ENCODE measurements around the gene SMAD1. TPM values are rescaled to one million over a fixed set of nuclear protein-coding genes. Genes with fewer than 3 reads are reported as not detected.

Gene SMAD1
- total RNA-seq, 2 experiments from 2014 or later = 9.7 to 11.5 TPM

DNA sequence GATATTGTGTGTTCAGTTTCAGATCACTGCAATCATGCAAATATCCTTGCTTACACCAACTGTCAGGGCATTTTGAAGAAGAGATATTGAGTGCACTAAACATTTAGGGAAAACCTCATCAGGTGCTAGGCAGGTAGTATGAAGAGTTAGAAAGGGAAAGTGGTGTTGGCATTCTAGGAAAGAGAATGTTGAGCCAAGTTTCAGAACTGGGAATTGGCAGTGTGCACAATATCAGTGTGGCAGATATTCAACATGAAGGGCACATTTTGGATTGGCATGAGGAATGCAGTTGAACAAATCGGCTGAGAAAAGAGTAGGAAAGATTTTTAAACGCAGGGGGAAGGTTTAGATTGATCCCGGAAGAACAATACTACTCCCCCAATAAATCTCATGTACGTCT is 43.4 kb upstream of the SMAD1 start:
- intact Hi-C loops (cut with DNase I, micrococcal nuclease) = no loop called here
- no peak overlapping the region for H3K4me3 ChIP-seq (ENCODE audit: low read length)
- Mint-ChIP-seq H3K9me3 (peaks cover 13% of the 10 kb centered on the region), H3K27ac (no peak overlapping the region), H3K36me3 (ENCODE audit: low read depth) (no peaks in the 10 kb centered on the region), H3K4me3 (no peak overlapping the region), H3K27me3 (peaks cover 57% of the 10 kb centered on the region), H3K4me1 (ENCODE audit: low read depth) (no peaks in the 10 kb centered on the region)
- peaks cover 0 to 4% of the 10 kb centered on the region in 2 experiments for H3K9me3 ChIP-seq (ENCODE audit: control insufficient read depth in 1 of 2, insufficient read depth in 1 of 2, low read length in 2 of 2)
- TF ChIP-seq, protein P1, sequence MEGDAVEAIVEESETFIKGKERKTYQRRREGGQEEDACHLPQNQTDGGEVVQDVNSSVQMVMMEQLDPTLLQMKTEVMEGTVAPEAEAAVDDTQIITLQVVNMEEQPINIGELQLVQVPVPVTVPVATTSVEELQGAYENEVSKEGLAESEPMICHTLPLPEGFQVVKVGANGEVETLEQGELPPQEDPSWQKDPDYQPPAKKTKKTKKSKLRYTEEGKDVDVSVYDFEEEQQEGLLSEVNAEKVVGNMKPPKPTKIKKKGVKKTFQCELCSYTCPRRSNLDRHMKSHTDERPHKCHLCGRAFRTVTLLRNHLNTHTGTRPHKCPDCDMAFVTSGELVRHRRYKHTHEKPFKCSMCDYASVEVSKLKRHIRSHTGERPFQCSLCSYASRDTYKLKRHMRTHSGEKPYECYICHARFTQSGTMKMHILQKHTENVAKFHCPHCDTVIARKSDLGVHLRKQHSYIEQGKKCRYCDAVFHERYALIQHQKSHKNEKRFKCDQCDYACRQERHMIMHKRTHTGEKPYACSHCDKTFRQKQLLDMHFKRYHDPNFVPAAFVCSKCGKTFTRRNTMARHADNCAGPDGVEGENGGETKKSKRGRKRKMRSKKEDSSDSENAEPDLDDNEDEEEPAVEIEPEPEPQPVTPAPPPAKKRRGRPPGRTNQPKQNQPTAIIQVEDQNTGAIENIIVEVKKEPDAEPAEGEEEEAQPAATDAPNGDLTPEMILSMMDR (IDR thresholded peaks at IDR 0.05) = no peak
- H3K27ac ChIP-seq (ENCODE audit: low read depth in 1 of 2, low read length in 2 of 2) = no peak overlapping the region
- DNase-seq (no peak), ATAC-seq (ENCODE audit: poor library complexity) (no peak)
- no peaks in the 10 kb centered on the region for H3K36me3 ChIP-seq (ENCODE audit: insufficient read depth, low read length)
- CTCF ChIA-PET = no interaction called here
- H3K4me1 ChIP-seq (ENCODE audit: insufficient read depth, low read length) = no peaks in the 10 kb centered on the region
- POLR2A ChIA-PET = no interaction called here
- H3K27me3 ChIP-seq (ENCODE audit: control insufficient read depth in 1 of 2, insufficient read depth in 2 of 2, low read length in 2 of 2) = peaks cover 0 to 5% of the 10 kb centered on the region in 2 experiments

DNA sequence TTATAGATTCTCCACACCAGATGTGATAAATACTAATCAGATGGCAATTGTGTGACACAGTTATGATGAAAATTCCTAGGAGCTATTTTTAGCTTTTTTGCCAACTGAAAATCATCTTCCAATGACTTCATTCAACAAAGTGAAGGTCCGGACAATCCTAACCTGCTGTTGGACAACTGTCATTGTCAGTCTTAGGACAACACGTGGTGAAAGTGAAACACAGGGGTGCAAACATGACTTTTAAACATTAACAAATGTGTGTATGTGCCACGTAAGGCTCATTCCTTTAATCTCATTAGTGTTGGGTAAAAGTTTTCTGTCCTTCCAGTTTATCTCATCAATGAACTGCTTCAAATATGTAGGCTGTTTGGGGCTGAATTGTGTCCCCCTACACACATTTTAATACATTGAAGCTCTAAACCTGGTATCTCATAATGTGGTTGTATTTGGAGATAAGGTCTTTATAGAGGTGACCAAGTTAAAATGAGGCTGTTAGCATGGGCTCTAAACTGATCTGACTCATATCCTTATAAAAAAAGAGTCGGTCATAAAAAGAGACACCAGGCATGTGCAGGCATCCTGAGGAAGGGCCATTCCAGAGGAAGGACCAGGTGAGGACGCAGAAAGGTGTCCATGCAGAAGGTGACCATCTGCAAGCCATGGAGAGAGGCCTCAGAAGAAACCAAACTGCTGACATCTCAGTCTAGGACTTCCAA is 41.2 kb upstream of the SMAD1 start:
- no peaks in the 10 kb centered on the region for H3K36me3 ChIP-seq (ENCODE audit: insufficient read depth, low read length)
- peaks cover 46% of the 10 kb centered on the region for H3K27me3 Mint-ChIP-seq
- ATAC-seq (ENCODE audit: poor library complexity) = no peak
- ChIA-PET CTCF (no interaction called here), POLR2A (no interaction called here)
- H3K27me3 ChIP-seq (ENCODE audit: control insufficient read depth in 1 of 2, insufficient read depth in 2 of 2, low read length in 2 of 2) = peaks cover 0 to 5% of the 10 kb centered on the region in 2 experiments
- H3K9me3 ChIP-seq (ENCODE audit: control insufficient read depth in 1 of 2, insufficient read depth in 1 of 2, low read length in 2 of 2) = peaks cover 0 to 4% of the 10 kb centered on the region in 2 experiments
- H3K27ac Mint-ChIP-seq = no peak overlapping the region
- TF ChIP-seq, protein P1 (IDR thresholded peaks at IDR 0.05) = no peak
- no peak overlapping the region for H3K4me3 Mint-ChIP-seq
- H3K36me3 Mint-ChIP-seq (ENCODE audit: low read depth) = no peaks in the 10 kb centered on the region
- H3K9me3 Mint-ChIP-seq = no peaks in the 10 kb centered on the region
- no peaks in the 10 kb centered on the region for H3K4me1 Mint-ChIP-seq (ENCODE audit: low read depth)
- intact Hi-C loops (cut with DNase I, micrococcal nuclease) = no loop called here
- no peak for DNase-seq
- no peak overlapping the region for H3K4me3 ChIP-seq (ENCODE audit: low read length)
- no peaks in the 10 kb centered on the region for H3K4me1 ChIP-seq (ENCODE audit: insufficient read depth, low read length)
- no peak overlapping the region for H3K27ac ChIP-seq (ENCODE audit: low read depth in 1 of 2, low read length in 2 of 2)

DNA sequence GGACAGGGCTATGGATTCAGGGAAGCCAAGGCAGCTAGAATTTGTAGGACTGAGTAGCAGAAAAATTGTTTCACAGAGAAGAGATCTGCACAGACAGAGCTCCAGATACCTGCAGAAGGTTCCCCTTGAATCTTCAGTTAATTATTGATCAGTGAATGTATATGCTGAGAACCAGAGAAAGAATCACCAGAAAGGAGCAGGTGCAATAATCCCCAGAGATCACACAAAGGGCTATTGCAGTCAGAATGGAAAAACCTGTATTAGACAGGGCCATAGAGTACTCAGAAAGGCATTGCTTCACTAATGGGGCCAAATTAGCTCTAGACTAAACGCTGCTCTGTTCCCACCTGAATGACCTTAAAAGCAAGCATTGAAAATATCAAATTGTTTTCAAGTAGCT is 35.5 kb upstream of the SMAD1 start:
- TF ChIP-seq, protein P1 (IDR thresholded peaks at IDR 0.05) = no peak
- Mint-ChIP-seq H3K4me1 (ENCODE audit: low read depth) (no peaks in the 10 kb centered on the region), H3K9me3 (no peaks in the 10 kb centered on the region), H3K27ac (no peak overlapping the region), H3K36me3 (ENCODE audit: low read depth) (no peaks in the 10 kb centered on the region), H3K27me3 (peaks cover 16% of the 10 kb centered on the region), H3K4me3 (no peak overlapping the region)
- Histone ChIP-seq H3K4me1 (ENCODE audit: insufficient read depth, low read length) (no peaks in the 10 kb centered on the region), H3K4me3 (ENCODE audit: low read length) (no peak overlapping the region), H3K27me3 (ENCODE audit: control insufficient read depth in 1 of 2, insufficient read depth in 2 of 2, low read length in 2 of 2) (no peaks in the 10 kb centered on the region), H3K36me3 (ENCODE audit: insufficient read depth, low read length) (no peaks in the 10 kb centered on the region), H3K9me3 (ENCODE audit: control insufficient read depth in 1 of 2, insufficient read depth in 1 of 2, low read length in 2 of 2) (peaks cover 0 to 4% of the 10 kb centered on the region in 2 experiments), H3K27ac (ENCODE audit: low read depth in 1 of 2, low read length in 2 of 2) (no peak overlapping the region)
- intact Hi-C loops (cut with DNase I, micrococcal nuclease) = no loop called here
- ChIA-PET POLR2A (no interaction called here), CTCF (no interaction called here)
- ATAC-seq (ENCODE audit: poor library complexity) = no peak
- no peak for DNase-seq
